WI38 (cell line): ENCODE data around the gene MLST8.
A peak's percentile ranks its signal among the peaks of the same experiment; 100 is the strongest.

Experiments used
- H3K4me3 ChIP-seq: 2 replicates; pipeline ENCODE4 v1.5.1; 2011; ENCODE audit warnings: low read depth, mild to moderate bottlenecking, control low read depth, low read length
- CTCF ChIP-seq: IDR thresholded peaks from 2 replicates; pipeline ENCODE4 v1.5.1; 2012; ENCODE audit warnings: low read depth, mild to moderate bottlenecking, control low read depth, low read length

Gene MLST8

DNA sequence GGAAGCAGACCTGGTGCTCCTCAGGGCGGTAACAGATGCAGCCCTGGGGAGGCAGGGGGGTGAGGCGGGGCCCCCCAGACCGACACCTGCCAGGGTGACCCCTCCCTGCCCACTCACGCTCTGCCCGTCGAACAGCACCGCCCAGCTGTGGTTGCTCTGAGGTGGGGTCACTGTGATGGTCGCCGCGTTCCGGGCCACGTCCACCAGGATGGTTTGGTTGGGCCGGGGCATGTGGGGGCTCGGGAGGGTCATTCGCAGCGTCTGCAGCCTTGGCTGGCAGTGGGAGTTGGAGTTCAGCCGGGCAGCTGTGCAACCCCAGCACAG is 4.7 kb downstream of the MLST8 start:
- no peak for TF ChIP-seq CTCF
- no peak overlapping the region for H3K4me3 ChIP-seq

GRCh38 chr16:2210386-2211365 is 5.4 kb downstream of the MLST8 start, which contains the start of gene BRICD5:
TSS of gene BRICD5 (minus strand) at chr16:2210863. CDS start at chr16:2210833, 30 bp downstream.
- TF ChIP-seq CTCF, result no peak
- H3K4me3 ChIP-seq, result no peak within 1 kb of the TSS

- no peak for TF ChIP-seq CTCF
- no peak overlapping the region for H3K4me3 ChIP-seq
Measured at GRCh38 chr16:2211923-2212347, 6.7 kb downstream of the MLST8 start.

DNA sequence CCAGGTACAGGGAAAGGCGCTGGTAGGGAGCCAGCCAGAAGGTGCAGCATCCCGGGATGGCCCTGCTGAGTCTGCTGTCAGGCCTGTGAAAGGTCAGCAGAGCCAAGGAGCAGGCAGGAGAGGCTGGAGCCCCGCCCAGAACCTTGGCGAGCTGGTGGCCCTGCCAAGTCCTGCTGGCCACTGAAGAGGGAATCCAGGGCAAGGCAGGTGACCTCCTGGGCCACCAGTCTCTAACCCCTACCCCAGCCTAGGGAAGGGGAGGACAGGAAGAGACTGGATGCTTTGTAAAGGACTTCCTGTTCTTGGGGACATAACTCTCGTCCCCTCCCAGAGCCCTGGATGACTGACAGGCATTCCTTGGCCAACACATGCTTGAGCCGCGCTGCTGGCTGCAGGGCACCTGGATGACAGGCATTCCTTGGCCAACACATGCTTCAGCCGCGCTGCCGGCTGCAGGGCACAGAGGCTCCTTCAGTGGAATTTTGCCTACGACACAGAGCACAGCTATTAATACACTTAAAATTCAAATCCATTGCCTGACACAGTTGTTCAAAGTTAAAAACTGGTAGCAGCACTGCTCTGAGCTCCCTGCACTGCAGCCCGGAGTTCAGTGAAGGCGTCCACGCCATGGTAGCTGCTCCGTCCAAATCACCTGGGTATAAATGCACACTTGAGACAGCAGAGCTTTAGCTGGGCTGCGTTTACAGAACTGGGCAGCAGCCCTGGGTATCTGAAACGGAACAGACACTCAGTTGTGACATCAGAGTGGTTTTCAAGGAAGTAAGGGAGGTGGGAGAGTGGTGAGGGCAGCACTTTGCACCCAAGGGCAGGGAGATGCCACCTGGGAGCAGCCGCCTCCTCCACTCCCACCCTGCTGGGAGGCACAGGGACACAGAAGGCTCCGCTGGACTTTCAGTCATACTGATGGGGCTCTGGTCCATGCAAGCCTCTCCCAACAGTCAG is 7.4 kb downstream of the MLST8 start:
- peak overlapping the region; percentile 72 for H3K4me3 ChIP-seq
- TF ChIP-seq CTCF, result no peak

- no peak for TF ChIP-seq CTCF
- peak overlapping the region; percentile 72 for H3K4me3 ChIP-seq
Measured at GRCh38 chr16:2213817-2214718, 8.8 kb downstream of the MLST8 start.

DNA sequence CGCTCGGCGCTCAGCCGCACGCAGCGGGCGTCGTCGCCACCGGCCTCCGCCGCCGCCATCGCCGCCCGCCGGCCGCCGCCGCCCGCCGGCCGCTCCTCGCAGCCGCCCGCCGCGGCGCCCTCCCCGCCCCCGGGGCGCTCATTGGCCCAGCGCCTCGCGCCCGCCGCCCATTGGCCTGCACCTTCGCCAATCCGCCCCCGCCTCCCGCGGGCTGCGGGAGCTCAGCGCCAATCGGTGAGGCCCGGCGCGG is 9.4 kb downstream of the MLST8 start, which contains the start of gene PGP:
PGP (minus strand) TSS at position 122 of the 250 bp plus-strand sequence; CDS start at position 59, 63 bp downstream.
- H3K4me3 ChIP-seq, result peak within 1 kb of the TSS; percentile 72
- no peak for TF ChIP-seq CTCF
